Body of pancreas (tissue), 4 donors: ENCODE data around the gene MUCL1. TPM values are rescaled to one million over a fixed set of nuclear protein-coding genes. Genes with fewer than 3 reads are reported as not detected.

Experiments used
- ATAC-seq: fragments of 150-250 bp; one replicate; pipeline ENCODE4 v1.9.1; 2016
- DNase-seq, 4 donors: peaks; one replicate each; pipeline ENCODE4 v3.0.0-alpha.2; 2019
- H3K27ac ChIP-seq, 4 donors: fragments of 200-600 bp; sonication (generic); 1 replicate in 3 of 4; 2 replicates in 1 of 4; pipeline versions ENCODE4 v1.5.1 to v1.6.1; 2016 to 2019; ENCODE audit warnings: mild to moderate bottlenecking in 1 of 4, mixed read lengths in 1 of 4, moderate library complexity in 1 of 4
- H3K27me3 ChIP-seq, 2 donors: fragments of 200-600 bp; sonication (generic); one replicate each; pipeline ENCODE4 v1.6.0; 2016; ENCODE audit warnings: mild to moderate bottlenecking in 1 of 2
- H3K36me3 ChIP-seq, 2 donors: fragments of 200-600 bp; sonication (generic); replicated peaks in 1 of 2; 2 replicates each; pipeline ENCODE4 v1.5.1; 2016; ENCODE audit warnings: low read depth in 2 of 2; ENCODE audit not compliant: insufficient read depth in 1 of 2
- H3K4me1 ChIP-seq: fragments of 200-600 bp; sonication (generic); one replicate; pipeline ENCODE4 v1.6.0; 2016
- H3K4me3 ChIP-seq, 2 donors: fragments of 200-600 bp; sonication (generic); 1 replicate in 1 of 2; 2 replicates in 1 of 2; pipeline ENCODE4 v1.5.1; 2016 to 2019
- H3K9me3 ChIP-seq, 3 donors: fragments of 200-600 bp; sonication (generic); 1 replicate in 2 of 3; 2 replicates in 1 of 3; pipeline ENCODE4 v1.5.1; 2016
- POLR2A ChIP-seq, 3 donors: fragments of 450-650 bp; IDR thresholded peaks; one replicate each; pipeline ENCODE4 v1.6.1; 2016; ENCODE audit warnings: antibody characterized with exemption in 3 of 3, mild to moderate bottlenecking in 2 of 3
- WGBS, 2 donors: methylation state at CpG; one replicate each; pipeline ENCODE4 v1.1.5; 2017; 5-methylcytosine and 5-hydroxymethylcytosine counted together
- intact Hi-C: fragments of 100-400 bp; cut with DNase I; formaldehyde crosslinking; loops from one replicate; pipeline ENCODE4 v1.15.1; 2023
- total RNA-seq, 2 donors: library from RNA; depleted of rRNA; stranded (reverse); fragments of >200 nt; gene quantifications; one replicate each; pipeline ENCODE4 v1.1.0, GENCODE V29; 2016
- TF ChIP-seq, protein P1 (sequence below), 7 experiments: fragments of 450-650 bp in 4 of 7; fragments of 200-600 bp in 3 of 7; sonication (generic) in 3 of 7; IDR thresholded peaks; one replicate each; pipeline ENCODE4 v1.5.1; 2016 to 2019; ENCODE audit warnings: antibody characterized with exemption in 7 of 7

The MUCL1 gene
- total RNA-seq, 2 donors from 2014 or later, result not detected

DNA sequence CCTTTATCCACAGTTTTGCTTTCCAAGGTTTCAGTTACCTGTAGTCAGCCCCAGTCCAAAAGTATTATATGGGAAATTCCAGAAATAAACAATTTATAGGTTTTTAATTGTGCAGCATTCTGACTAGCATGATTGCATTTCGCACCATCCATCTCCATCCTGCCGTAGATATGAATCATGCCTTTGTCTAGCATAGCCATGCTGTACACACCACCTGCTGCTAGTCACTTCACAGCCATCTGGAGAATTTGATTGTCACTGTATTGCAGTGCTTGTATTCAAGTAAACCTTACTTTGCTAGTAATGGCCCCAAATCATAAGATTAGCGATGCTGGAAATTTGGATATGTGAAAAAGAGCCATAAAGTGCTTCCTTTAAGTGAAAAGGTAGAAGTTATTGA, 36.0 kb downstream of the MUCL1 start:
- TF ChIP-seq POLR2A (IDR thresholded peaks at IDR 0.05), result no peak
- TF ChIP-seq, protein P1, sequence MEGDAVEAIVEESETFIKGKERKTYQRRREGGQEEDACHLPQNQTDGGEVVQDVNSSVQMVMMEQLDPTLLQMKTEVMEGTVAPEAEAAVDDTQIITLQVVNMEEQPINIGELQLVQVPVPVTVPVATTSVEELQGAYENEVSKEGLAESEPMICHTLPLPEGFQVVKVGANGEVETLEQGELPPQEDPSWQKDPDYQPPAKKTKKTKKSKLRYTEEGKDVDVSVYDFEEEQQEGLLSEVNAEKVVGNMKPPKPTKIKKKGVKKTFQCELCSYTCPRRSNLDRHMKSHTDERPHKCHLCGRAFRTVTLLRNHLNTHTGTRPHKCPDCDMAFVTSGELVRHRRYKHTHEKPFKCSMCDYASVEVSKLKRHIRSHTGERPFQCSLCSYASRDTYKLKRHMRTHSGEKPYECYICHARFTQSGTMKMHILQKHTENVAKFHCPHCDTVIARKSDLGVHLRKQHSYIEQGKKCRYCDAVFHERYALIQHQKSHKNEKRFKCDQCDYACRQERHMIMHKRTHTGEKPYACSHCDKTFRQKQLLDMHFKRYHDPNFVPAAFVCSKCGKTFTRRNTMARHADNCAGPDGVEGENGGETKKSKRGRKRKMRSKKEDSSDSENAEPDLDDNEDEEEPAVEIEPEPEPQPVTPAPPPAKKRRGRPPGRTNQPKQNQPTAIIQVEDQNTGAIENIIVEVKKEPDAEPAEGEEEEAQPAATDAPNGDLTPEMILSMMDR (IDR thresholded peaks at IDR 0.05), result no peak
- Histone ChIP-seq H3K36me3 (no peaks in the 10 kb centered on the region), H3K4me3 (no peak overlapping the region), H3K27me3 (no peaks in the 10 kb centered on the region), H3K4me1 (no peaks in the 10 kb centered on the region), H3K9me3 (no peaks in the 10 kb centered on the region), H3K27ac (no peak overlapping the region)
- no peak for DNase-seq
- intact Hi-C loops, result no loop called here
- 70 to 71% methylated on average over 3 of the region's 3 CpGs for WGBS, 2 donors
- ATAC-seq, result no peak

DNA sequence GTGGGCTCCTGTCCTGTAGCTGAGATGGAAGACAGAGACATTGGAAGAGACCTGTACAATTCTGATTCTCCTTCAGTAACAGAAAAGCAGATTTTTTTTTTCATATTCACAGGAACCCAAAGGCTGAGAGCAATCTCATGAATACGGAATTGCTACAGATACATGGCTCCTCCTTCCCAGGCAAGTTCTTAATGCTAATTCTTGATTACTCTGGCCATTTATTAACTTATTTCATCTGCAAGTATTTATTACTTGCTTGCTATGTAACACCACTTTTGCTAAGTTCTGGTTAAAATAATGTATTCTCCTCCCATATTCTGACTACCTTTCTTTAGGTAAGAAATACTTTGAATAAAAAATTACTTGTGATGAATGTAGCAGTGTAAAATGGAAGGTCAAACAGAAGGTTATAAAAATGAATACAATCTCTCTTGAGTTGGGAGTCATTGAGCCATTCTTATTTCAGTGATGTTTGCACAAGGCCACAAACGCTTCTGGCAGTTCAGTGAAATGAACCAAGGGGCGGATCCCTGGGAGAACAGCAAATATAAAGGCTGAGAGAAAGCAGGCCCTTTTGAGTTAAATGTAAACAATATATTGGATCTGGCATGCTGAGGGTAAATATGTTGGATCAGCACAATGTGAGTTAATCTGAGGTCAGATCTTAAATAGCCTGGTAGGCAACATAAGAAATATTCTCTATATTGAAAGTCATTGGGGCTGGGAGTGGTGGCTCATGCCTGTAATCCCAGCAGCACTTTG, 37.6 kb downstream of the MUCL1 start:
- peak in 2 of 4 donors; percentile 12 to 25 for DNase-seq
- WGBS, 2 donors, result 27 to 28% methylated on average over 3 of the region's 3 CpGs
- no peaks in the 10 kb centered on the region for H3K36me3 ChIP-seq

More for the DNA sequence above, 37.6 kb downstream of the MUCL1 start:
- Histone ChIP-seq H3K27ac (no peak overlapping the region), H3K9me3 (no peaks in the 10 kb centered on the region), H3K27me3 (no peaks in the 10 kb centered on the region), H3K4me1 (no peaks in the 10 kb centered on the region), H3K4me3 (no peak overlapping the region)
- intact Hi-C loops, result no loop called here
- ATAC-seq, result no peak
- TF ChIP-seq POLR2A (IDR thresholded peaks at IDR 0.05), result no peak
- TF ChIP-seq, protein P1 (IDR thresholded peaks at IDR 0.05), result no peak

Other genes with a start within 250 kb of the MUCL1 start
- gene LACRT, start 219.6 kb upstream of the MUCL1 start, total RNA-seq, result not detected
- gene DCD, start 206.2 kb upstream of the MUCL1 start, total RNA-seq, result not detected
- not detected for gene TESPA1, start 130.2 kb downstream of the MUCL1 start, total RNA-seq
- not detected for gene NEUROD4, start 165.5 kb downstream of the MUCL1 start, total RNA-seq